ENCODE measurements around the gene SLCO4A1. TPM values are rescaled to one million over a fixed set of nuclear protein-coding genes. Genes with fewer than 3 reads are reported as not detected.

SLCO4A1 gene
- total and polyA plus RNA-seq, 12 donors = 1.5 to 52.7 (median 6.8) TPM

DNA sequence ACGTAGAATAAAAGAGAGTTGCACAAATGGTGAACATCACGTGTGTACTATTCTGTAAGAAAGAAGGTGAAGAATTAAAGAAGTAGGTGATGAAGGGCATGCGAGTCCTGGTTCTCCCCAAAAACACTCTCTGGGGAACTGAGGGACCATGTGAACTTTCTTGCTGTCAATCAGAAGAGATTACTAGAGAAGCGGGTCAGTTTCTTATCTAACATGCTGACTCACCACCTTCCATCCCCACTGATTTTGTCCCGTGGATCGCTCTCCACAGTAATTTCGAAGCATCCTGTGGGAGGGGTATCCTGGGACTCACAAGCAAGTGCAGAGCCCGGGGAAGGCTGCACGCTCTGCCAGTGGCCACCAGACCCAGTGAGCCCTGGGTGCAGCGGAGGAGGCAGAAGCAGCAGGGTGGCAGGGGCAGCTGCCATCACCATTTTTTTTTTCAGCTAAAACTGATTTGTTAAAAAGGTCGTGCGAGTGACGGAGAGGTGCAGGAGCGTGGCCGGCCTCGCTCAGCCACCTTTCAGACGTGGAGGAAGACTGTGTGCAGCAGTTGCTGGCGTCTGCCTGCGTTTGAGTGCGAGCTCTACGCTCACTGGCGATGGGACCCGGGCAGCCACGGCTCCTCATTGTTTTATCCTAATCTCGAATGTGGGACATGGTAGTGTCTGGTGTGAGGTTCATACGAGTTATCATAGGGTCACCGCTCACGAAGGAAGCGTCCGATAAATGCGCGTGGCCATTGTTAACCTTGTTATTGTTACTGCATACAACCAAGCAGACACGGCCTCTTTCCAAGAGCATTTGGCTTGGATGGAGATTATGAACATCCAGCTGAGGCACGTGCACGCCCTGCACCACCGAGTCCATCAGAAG, 28.0 kb upstream of the SLCO4A1 start:
- Histone ChIP-seq H3K36me3 (no peaks in the 10 kb centered on the region), H3K27me3 (peaks cover 0 to 36% (median 4%) of the 10 kb centered on the region in 7 donors), H3K4me3 (no peak overlapping the region), H3K9me3 (peaks cover 0 to 3% (median 0%) of the 10 kb centered on the region in 11 donors), H3K4me1 (peaks cover 19 to 31% (median 26%) of the 10 kb centered on the region in 9 donors), H3K27ac (no peak overlapping the region)
- ATAC-seq = no peak
- intact Hi-C loops (cut with DNase I) = loop anchor here in 2 of 10 donors (5.0 to 10.0 kb wide), 3 partner anchors 112 to 210 kb away; partner anchors contain the start of gene CABLES2 (in 1 of the 2)
- TF ChIP-seq CTCF (IDR thresholded peaks at IDR 0.05) = no peak
- DNase-seq = no peak
- 67 to 69% methylated on average over 36 of the region's 36 CpGs for WGBS, 2 donors

DNA sequence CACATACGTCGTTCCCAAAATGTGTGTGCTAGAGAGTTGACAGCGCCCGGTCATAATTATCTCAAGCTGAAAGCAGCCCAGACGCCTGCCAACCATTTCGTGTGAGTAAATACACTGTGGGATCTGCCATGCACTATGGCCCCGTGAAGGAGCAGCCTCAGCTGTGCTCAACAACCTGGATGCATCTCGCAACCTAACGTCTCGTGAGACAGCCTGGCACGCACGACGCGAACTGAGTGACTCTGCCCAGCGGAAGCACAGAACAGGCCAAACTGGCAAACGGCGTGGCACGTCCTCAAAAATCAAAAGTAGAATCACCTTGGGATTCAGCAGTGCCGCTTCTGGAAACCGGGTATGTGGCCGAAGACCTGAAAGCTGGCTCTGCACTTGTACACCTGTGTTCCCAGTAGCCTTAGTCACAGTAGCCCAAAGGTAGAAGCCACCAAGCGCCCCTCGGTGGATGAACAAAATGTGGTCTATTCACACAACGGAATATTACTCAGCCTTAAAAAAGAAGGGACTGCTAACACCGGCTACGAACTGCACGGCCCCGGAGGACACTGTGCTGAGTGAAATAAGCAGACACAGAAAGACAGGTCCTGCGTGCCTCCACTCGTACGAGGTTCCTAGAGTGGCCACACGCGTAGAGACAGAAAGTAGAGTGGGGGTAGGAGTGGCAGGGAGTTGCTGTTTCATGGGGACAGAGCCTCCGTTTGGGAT, 27.2 kb upstream of the SLCO4A1 start:
- no peak overlapping the region for H3K4me3 ChIP-seq
- no peaks in the 10 kb centered on the region for H3K36me3 ChIP-seq
- intact Hi-C loops (cut with DNase I) = loop anchor here in 5 of 10 donors (5.0 to 10.0 kb wide), 5 partner anchors 113 to 210 kb away; partner anchors contain the start of gene CABLES2 (in 1 of the 5)
- peaks cover 19 to 32% (median 26%) of the 10 kb centered on the region in 9 donors for H3K4me1 ChIP-seq
- DNase-seq = no peak
- H3K27ac ChIP-seq = no peak overlapping the region
- whole genome bisulfite sequencing, 2 donors = 87 to 88% methylated on average over 34 of the region's 34 CpGs
- TF ChIP-seq CTCF (IDR thresholded peaks at IDR 0.05) = no peak
- H3K9me3 ChIP-seq = peaks cover 0 to 3% (median 0%) of the 10 kb centered on the region in 11 donors
- H3K27me3 ChIP-seq = peaks cover 0 to 29% (median 4%) of the 10 kb centered on the region in 7 donors
- no peak for ATAC-seq

GRCh38 chr20:62615750-62616251, 26.5 kb upstream of the SLCO4A1 start:
- peaks cover 0 to 3% (median 0%) of the 10 kb centered on the region in 11 donors for H3K9me3 ChIP-seq
- peaks cover 0 to 24% (median 0%) of the 10 kb centered on the region in 7 donors for H3K27me3 ChIP-seq
- no peak overlapping the region for H3K4me3 ChIP-seq
- TF ChIP-seq CTCF (IDR thresholded peaks at IDR 0.05) = no peak
- 95 to 96% methylated on average over 12 of the region's 12 CpGs for WGBS, 2 donors
- H3K36me3 ChIP-seq = no peaks in the 10 kb centered on the region
- ATAC-seq = no peak
- DNase-seq = no peak
- intact Hi-C loops (cut with DNase I) = loop anchor here (2.0 to 10.0 kb wide), 6 partner anchors 114 to 211 kb away; partner anchors contain the start of gene CABLES2 (in 1 of the 10)
- H3K4me1 ChIP-seq = peaks cover 19 to 32% (median 26%) of the 10 kb centered on the region in 9 donors
- H3K27ac ChIP-seq = no peak overlapping the region
